GM18870 (cell line): ENCODE results near the gene ADARB2.

Source experiments
- ATAC-seq: cut with Tn5 transposase; IDR thresholded peaks from one replicate; pipeline ENCODE4 v1.9.1; 2021; ENCODE audit warnings: moderate library complexity; ENCODE audit not compliant: unreplicated experiment

Gene ADARB2

GRCh38 chr10:1532636-1533035 lies 204.7 kb downstream of the ADARB2 start:
- ATAC-seq = no peak

GRCh38 chr10:1531883-1532597 lies 205.3 kb downstream of the ADARB2 start:
- no peak for ATAC-seq

DNA sequence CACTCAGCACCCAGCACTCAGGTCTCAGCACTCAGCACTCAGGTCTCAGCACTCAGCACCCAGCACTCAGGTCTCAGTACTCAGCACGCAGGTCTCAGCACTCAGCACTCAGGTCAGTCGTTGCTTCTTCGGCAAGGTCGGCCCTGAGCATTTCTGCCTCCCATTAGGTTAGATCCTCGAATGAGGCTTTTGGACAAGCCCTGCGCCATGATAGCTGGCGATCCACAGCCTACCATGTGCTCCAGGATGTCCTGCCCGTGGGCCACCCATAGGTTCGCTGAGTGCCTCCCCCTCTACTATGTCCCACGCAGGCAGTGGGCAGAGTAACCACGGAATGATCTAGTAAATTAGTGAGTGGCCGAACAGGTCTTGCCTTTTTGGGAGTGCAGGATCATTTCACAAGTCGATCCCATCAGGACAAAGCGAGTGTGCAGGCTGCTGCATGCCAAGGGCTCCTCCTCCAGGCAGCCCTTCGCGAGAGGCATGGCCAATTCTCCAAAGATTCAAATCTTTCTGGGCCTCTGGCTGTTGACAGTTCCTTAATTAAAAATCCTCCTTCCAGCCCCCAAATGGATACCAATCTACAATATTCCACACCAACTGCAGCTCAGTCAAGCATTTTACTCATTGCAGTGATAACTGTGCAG lies 206.3 kb downstream of the ADARB2 start:
- no peak for ATAC-seq

GRCh38 chr10:1529806-1530413 lies 207.4 kb downstream of the ADARB2 start:
- no peak for ATAC-seq

DNA sequence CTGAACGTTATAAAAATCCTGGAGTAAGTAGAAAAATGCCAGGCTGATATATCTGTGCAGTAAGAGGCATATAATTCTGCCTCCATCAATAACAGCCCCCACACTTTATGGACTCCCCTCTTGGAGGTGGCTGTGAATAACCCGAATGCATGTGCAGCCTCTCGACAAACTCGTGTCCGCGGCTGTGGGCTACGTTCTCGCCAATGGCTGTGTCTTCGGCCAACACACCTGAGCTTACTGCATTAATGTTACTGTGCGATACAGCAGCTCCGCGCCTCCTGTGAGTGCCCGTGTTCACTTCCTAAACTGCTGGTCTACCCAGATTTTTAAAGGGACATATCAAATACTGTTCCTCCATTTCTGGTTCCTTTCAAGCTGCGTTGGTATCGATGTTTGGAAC lies 209.4 kb downstream of the ADARB2 start:
- ATAC-seq = no peak

DNA sequence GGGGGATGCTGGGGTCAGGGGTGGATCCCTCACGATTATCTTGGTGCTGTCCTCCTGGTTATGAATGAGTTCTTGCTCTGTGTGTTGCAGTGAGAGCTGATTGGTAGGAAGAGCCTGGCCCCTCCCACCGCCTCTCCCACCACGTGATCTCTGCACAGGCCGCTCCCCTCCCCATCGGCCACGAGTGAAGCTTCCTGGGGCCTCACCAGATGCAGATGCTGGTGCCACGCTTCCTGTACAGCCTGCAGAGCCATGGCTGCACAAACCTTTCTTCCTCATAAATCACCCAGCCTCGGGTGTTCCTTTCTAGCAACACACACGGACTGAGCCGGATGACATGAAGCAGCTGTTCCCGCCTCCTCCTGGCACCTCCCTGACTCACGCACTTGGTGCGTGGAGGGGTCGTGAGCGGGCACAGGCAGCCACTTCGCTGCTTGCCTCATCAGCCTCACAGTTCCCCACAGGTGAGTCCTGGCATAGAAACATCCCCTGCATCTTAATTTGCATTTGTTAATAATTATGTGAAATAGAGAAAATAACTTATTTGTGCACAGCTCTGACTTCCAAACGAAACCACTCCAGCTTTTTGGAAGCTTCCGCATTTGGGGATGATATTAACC lies 210.8 kb downstream of the ADARB2 start:
- ATAC-seq = no peak

DNA sequence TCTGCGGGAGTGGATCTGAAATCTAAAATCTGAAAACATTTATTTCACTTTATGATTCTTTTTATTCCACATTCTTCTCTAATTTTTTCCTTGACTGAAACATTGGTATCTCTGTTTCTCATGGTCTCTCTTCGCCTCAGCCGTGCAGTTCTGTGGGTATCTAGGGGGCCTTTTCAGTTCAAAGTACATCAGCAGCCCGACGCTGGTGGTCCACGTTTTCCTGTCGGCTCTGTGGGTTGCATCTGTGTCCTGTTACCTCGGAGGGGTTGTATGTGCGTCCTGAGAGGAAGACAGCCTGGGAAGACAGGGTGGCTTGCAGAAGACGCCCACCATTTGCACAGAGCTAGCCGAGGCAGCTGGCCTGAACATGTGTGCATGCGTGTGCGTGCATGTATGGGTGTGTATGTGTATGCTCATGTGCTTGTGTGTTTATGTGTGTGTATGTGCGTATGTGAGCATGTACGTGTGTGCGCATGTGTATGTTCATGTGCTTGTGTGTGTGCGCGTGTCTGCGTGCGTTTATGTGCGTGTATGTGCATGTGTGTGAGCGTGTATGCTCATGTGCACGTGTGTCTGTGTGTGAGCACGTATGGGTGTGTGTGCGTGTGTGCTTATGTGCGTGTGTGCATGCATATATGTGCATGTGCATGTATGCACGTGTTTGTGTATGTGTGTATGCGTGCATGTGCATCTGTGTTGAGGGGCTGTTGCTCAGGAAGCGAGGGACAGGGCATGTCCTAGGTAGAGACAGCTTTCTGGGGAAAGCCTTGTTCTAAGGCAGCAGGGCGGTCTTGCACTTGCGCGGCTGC lies 211.8 kb downstream of the ADARB2 start:
- ATAC-seq = no peak

DNA sequence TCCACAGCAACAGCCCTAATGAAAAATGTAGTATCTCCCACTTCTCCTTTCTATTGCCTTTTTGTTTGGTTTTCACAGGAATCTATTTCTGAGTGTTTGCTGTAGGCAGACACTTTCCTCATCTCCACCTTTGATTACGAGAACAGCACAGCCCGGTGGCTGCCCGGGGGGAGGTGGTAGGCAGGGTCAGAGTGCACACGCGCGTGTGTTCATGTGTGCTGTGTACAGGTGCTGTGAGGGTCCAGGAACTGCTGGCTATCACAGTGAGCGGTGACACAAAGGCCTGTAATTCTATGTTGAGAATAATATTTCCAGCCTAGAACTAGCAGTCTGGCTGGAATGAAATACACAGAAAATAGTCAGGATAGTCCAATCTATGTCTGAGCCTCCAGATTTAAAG lies 212.8 kb downstream of the ADARB2 start:
- ATAC-seq = no peak

GRCh38 chr10:1523221-1523620 lies 214.1 kb downstream of the ADARB2 start:
- ATAC-seq = no peak

GRCh38 chr10:1522237-1522636 lies 215.1 kb downstream of the ADARB2 start:
- no peak for ATAC-seq

DNA sequence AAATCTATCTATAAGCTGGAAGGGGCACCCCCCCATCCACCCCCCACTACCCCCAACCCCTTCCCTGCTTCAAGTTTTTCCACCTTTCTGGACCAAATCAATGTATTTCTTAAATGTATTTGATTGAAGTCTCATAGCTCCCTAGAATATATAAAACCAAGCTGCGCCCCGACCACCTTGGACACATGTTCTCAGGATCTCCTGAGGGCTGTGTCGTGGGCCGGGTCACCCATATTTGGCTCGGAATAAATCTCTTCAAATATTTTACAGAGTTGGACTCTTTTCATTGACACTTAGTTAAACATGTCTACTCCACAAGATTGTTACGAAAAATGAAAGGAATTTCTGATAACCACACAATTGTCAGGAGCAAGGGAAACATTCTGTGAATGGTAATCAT lies 215.6 kb downstream of the ADARB2 start:
- no peak for ATAC-seq

- ATAC-seq = no peak
These were observed 216.3 kb downstream of the ADARB2 start for GRCh38 chr10:1520909-1521565.

DNA sequence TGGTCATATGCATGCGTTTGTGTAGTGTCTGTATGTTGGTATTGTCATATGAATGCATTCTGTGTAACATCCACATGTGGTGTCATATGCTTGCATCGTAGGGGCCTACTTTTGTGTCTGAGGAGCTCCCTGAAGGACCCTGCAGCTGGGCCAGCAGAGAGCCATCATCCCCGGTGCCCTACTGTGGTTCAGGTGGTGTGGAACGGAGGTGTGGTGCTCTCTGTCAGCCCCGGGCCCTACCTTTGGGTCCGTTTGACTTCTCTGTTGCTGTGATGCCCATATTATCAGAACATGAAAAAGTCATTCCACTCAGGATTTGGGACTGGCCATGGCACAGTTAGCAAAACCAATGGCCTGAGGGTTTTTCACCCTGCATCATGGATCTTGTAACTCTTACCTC lies 217.9 kb downstream of the ADARB2 start:
- no peak for ATAC-seq

GRCh38 chr10:1517684-1518083 lies 219.6 kb downstream of the ADARB2 start:
- ATAC-seq = no peak

DNA sequence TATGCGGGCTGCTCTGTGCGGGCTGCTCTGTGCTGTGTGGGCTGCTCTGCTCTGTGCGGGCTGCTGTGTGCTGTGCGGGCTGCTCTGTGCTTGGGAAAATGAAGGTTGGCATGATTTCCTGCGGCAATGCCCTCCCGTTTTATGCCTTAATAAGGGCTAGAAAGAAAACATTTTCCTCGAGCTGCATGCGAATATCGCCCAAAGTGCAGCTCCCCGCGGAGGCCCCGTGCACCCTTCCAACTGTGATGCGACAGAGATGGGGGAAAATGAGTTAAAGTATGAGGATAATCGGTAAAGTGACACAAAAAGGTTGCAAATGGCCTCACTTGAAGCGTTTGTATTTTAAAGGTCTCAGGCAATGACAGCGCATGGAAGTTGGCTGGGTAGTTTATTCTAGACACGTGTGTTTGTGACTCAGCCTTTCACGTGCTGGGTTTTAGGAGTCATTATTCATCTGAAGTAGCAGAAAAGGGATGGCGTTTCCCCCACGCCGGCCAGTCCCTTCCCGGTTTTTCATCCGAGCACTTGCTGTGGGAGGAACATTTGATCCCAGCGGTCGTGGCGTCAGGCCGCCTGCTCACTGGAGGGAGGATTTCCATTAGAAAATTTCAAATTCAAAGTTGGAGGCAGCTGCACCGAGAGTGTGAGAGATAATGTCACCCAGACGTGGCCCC lies 220.7 kb downstream of the ADARB2 start:
- ATAC-seq = no peak

DNA sequence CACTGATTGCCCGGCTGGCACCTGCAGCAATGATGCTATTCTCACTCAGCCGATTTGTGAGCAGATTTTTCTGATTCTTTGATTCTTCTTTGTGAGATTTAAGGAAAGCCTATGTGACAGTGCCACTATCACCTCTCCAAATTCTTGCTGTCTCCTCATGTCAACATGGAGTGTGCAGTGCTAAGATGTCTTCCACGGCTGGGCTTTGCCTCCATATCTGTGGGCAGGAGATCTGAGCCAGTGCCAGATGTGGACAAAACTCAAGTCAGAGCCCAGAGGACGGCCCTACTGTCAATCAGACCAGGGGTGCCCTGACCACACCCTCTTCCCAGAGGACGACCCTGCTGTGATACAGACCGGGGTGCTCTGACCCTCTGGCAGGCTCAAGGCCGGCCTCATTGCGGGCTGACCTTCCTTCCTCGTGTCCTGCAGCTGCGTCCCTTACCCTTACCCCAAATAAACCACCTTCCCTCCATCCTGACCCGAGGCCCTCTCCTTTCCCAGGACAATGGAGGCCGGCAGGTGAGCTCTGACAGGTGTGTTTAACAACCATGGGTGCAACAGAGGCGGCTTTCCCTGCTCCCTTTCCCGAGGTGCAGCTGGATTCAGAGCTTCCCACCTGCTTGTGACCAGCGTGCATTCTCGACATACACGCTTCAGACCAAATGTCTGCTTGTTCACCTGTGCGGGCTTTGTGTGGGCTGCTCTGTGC lies 221.4 kb downstream of the ADARB2 start:
- ATAC-seq = no peak

DNA sequence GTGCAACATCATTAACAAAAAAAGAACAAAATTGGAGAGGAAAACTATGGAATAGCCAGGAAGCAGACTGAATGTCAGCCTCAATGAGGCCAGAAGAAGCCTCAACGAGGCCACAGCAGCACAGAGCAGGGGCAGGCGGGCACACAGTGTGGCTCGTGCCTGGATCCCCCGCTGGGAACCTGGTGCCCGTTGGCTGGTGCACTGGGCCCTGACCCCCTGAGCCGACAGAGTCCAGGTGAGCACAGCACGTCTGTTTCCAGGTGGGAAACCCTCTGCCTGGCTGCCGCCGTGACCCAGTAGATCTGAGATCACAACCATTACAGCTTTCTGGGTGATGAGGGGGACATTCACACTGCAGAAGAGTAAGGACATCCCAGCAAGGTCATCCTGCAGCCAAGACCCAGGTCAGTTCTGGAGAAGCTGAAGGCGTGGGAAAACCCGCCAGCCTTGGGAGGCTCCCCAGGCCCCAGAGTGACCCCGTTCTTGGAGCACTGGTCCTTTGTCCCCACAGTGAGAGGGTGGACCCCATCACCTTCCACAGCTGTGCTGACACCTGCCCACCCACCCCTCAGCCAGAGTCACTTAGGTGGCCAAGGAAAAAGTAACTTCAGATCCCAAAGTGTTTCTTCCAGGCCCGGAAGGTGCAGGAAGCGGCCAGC lies 222.1 kb downstream of the ADARB2 start:
- no peak for ATAC-seq

GRCh38 chr10:1514681-1515080 lies 222.6 kb downstream of the ADARB2 start:
- ATAC-seq = no peak

DNA sequence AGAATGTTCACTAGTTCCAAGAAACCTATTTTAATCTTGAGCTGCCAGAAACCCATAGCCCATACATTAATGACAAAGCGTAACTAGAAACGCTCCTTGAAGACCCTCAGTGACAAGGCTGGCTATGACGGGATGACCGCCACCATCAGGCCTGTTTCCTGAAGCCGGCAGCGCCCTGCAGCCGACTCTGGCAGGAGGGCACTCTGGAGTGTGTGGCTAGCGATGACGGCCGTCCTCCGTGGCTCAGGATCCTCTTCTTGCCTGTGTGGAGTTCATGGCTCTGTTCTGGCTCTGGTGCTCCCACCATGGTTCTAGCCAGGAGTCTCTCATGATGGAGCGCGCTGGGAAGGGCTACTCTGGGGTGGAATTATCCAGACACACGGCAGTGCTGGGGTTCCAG lies 224.1 kb downstream of the ADARB2 start:
- no peak for ATAC-seq
